Left forelimb (tissue), 1 donor: ENCODE results near the gene LANCL2.
"Not testable (repeated sequence)": the region's sequence is repeated elsewhere in the genome, so short reads cannot be mapped to it uniquely, and the experiment has no call there.

Experiments used
- DNase-seq: peaks from one replicate; pipeline ENCODE4 v3.0.0-alpha.2; 2018; ENCODE audit warnings: low spot score

The LANCL2 gene, protein sequence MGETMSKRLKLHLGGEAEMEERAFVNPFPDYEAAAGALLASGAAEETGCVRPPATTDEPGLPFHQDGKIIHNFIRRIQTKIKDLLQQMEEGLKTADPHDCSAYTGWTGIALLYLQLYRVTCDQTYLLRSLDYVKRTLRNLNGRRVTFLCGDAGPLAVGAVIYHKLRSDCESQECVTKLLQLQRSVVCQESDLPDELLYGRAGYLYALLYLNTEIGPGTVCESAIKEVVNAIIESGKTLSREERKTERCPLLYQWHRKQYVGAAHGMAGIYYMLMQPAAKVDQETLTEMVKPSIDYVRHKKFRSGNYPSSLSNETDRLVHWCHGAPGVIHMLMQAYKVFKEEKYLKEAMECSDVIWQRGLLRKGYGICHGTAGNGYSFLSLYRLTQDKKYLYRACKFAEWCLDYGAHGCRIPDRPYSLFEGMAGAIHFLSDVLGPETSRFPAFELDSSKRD

DNA sequence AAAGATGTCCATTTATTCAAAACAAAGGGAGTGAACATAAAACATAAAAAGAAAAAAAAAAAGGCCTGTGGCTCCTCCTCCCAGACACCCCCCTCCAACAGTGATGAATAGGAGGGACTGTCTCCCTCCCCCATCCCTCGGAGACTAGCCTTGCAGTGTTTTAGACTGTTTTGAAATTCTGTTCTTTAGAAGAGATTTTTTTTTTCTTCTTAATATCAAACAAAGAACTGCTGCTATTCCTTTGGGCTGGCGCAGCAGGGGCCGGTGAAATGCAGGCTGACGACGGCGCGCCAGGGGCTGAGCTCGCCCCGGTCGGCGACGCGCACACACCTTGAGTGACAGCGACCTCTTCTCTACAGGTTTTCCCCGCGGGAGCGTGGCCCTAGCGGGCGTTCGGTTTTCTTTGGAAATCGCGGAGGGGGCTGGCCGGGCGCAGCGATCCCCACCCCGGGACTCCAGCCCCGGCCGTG lies at the start of gene LANCL2:
Gene LANCL2, plus strand, starts transcription at position 133 of the 470 bp plus-strand sequence. CDS start 689 bp downstream, outside the sequence.
- no peak for DNase-seq

DNA sequence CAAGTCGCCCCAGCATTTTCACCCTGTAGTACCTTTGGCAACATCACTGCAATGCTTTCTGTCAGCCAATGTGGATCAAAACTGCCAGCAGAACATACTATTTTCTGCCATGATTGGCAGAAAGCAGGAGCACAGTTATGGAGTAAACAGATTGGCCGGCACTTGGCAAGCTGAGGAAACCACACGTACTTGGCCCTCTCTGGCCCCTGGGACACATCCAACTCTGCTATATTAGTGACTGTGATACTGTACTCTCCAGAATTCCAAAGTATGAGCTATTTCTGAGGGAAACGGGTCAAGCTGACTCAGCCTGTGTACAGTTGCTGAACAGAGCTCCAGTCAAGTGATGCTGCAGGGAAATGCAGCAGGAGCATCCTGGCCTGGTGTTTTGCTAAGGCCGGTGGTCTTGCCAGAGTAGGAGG lies 39.8 kb upstream of the LANCL2 start:
- DNase-seq = no peak

DNA sequence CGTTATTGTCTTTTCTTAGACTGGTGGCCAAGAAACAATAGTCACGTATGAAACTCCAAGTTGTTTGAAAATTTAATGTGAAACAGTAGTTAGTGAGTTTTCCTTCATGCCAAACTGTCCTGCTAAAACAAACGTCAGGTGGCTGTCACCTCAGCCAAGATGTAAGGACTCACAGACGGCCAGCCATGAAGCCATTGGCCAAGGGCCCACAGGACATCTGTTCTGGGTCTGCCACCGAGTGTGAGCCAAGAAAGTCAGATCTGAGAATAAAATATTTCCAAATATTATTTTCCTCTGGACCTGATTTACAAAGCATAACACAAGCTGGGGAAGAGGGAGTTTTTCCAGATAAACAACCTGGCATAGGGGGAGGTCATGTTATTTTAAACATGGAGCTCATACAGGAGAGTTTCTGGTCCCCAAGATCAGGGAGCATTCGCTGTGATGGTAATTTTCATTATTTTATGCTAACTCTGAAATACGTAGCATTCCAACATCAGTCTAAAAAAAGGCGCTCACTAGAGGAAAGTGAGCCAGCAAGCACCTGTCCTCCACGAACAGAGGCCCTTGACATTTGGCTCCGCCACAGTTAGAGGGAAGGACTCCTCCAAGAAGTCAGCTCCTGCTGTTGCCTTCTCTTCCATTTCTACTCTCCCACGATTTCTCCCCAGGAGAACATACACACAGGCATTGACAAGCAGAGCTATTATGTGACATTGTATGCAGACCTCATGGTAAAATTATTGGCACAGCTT lies 38.9 kb upstream of the LANCL2 start:
- DNase-seq = no peak

DNA sequence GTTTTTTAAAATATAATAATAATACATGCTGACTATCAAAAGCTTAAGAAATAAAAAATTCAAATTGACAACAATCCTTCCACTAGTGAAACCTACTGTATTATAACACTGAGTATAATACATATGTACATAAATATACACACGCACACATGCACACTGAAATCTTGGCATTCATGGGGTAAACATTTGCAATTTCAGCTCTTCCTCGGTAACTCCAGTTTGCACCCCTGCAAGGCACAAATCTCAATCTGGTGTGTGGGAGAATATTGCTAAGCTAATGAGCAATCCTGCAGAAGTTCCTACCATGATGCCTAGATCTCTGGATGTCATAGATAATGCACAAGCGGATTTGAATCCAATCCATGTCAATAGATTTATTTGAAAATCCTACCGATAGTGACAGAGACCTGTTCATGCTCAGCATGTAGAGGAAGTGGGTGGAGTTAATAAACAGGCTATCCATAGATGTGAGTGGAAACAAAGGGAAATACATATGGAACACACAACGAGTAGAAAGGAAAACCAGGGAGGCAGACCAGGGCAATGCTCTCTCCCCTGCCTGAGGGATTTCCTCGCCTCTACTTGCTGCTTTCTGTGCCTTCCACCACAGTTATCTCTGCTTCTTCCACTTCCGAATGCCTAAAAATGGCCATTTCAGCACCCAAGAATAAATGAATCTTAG lies 38.1 kb upstream of the LANCL2 start:
- no peak for DNase-seq

DNA sequence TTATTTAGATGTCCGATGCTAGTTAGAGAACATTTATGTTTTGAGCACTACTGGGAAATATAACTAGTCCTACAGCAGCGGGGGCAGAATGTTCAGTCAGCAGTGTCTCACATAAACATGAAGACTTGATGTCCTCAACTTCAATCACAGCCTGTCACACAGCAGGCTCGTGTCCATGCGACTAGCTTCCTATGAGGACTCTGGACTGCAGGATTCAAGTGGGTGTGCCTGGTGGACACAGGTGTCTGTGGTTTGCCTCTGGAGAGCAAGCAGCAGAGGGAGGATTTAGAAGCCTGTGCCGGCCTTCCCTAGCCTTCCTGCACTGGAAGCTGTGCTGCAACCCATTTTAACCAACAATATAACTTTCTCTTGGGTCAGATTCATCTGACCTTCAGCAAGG lies 30.0 kb upstream of the LANCL2 start:
- DNase-seq = no peak

DNA sequence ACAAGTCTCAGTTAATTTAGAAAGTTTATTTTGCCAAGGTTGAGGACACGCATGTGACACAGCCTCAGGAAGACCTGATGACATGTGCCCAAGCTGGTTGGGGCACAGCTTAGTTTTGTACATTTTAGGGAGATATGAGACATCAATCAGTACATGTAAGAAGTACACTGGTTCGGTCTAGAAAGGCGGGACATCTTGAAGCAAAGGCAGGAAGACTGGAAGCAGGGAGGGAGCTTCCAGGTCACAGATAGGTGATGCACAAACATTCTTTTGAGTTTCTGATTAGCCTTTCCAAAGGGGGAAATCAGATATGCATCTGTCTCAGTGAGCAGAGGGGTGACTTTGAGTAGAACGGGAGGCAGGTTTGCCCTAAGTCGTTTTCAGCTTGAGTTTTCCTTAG lies 29.4 kb upstream of the LANCL2 start:
- no peak for DNase-seq

DNA sequence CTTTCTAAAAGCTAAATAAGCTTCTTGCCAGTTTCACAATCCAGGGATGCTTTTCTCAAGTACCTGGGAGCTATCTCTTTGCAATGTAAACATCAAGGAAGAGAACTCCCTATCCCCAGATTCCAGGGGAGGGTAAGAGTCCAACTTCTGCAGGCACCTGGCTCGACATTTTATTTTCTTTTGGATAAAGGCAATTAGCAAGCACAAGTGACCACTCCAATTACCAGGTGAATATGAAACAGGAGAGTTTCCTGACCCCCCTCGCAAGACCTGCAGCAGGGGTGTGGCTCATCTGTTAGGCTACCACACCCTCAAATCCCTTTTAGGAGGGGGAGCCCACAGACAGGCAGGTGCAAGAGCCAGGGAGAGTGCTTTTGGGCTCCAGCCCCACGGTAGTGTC lies 28.6 kb upstream of the LANCL2 start:
- no peak for DNase-seq

DNA sequence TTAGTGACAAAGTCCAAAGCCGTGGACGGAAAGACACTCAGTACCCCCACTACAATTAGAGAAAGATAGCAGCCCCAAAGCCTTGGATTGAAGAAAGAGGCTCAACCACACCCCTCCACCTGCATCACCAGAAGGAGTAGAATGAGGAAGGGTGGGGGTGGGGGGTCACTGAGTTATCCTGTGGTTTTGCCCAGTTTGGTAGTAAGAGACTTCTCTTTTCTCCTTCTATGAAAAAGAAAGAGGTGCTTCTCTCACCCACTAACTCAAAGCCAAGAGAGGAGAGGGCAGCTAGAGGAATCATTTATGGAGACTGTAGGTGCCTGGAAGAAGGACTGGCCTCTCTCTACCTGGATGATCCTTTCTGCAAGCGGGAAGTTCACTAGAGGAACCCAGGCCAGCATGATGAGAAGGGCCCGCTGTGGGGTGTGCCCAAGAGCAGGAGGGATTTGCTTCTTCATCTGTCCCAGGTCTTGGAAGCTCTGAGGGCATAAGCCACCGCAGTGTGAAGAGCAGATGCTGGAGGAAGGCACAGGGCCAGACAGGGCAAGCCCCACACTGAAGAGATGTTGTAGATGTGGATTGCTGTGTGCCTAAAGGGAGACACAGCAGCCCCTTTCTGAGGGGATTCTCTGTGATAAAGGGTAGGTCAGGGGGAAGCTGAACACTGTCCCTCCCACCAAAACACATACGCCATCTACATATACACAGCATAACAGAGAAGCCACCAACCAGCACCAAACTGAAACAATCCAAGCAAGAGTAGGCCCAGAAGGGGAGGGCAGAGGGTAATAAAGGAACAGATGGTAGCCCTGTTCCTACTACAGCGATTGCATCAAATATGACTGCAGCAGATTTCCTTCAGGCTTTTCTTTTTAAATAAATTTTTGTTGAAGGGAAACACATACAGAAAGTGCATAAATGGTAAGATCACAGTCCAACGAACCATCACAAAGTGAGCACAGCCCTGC lies 25.8 kb upstream of the LANCL2 start:
- DNase-seq = no peak

DNA sequence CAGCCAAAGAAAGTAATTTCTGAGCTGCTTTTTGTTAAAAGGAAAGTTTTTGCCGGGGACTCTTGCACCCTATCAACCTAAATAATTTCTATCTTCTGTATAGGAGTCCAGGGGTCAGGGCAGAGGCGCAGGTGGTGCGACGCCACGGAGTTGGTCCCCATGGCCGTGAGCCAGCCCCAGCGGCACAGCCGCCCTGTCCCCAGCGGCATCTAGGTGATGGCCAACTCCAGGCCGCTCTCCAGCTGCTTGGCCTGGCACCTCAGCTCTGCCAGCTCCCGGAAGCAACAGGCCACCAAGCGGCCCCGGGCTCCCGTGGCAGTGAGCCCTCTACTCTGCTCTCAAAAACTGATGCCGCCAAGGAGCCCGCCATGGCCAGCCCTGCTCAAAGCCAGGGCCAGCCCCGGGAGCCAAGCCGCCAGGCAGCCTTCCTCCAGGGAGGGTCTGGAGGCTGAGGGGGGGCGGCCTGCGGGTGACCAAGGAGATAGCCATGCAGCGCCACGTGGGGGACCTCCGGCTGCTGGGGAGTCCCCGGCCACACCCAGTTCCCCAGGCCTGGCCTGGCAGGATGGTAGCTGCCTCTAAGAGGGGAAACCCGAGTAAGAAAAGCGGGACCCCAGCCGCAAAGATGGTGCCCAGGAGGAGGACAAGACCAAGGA lies 22.8 kb upstream of the LANCL2 start:
- DNase-seq = no peak

DNA sequence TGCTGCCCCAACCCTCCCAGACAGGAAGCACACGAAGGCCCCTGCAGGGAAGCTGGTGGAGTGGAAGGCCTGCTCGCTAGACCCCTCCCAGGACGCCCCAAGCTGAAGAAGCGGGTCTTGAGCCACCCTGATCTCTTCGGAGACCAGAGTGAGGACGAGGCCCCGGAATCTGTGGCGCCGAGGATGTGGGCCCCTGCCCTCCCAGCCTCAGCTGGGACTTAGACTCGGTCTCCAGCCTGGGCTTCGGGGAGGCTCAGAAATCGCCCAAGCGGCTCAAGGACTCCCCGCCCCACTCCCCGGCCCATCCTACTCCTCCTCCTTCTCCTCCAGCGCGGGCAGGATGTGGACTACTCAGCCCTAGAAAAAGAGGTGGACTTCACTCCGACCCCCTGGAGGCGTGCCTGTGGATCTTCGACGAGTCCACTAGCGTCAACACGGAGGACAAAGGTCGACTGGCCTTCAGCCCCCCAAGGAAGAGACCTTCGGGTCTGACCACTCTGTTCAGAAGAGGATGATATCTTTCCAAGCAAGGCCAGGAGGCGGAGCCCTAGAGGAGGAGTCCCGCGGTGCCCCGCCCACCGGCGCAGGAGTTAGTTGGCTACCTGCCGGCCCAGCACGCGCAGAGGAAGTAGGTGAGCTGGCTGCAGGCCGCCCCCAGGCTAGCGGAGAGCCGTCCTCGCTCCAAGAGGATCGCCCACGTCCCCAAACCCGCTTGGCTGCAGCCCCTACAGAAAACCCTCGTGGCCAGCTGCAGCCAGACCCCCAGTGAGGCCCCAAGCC lies 21.9 kb upstream of the LANCL2 start:
- no peak for DNase-seq

DNA sequence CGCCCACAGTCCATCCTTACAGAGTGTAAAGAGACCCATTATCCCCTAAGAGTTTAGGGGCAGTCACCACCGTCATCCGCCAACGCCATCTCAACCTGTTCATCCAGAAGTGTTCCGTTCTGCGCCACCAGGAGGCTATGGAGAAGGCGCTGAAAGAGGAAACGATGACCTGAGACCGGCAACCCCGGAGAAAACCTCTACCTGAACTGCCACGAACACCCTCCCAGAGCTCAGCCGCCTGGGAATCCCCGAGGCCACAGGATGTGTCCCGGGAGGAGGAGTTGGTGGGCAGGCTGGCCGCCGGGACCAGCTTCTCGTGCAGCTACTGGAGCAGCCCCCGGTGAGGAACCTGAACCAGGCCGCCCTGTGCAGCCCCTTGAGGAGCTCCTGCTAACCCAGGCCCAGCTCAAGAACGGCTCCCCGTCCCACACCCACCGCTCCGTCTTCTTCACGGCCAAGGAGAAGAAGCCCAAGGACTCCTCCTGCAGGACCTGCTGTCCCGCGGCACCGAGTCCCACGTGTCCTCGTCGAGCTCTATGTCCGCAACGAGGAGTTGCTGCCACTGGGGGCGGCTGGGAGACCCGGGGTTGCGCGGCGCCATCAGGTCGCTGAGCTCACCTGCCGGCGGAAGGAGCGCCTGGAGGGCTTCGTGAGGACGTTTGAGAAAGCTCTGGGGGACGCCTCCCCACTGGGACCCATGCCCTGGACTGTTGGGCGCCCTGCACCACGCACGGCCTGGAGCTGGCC lies 21.1 kb upstream of the LANCL2 start:
- DNase-seq = no peak

DNA sequence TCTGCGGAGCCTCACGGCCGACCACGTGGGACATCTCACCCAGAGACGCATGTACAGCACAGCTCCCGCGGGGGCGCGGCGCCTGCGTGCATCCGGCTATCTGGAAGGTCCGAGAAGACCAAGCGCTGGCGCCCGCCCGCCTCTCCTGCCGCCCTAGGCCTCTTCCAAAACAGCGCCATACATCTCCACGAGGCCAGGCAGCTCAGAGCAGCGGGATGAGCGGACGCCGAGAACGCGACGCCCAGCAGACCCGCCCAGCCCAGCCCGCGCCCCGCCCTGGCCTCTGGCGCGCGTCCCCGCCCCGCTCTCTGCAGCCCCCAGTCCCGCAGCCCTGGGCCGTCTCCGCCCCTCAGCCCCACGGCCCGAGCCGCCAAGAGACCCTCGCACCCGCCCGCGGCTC lies 20.3 kb upstream of the LANCL2 start:
- DNase-seq = no peak

DNA sequence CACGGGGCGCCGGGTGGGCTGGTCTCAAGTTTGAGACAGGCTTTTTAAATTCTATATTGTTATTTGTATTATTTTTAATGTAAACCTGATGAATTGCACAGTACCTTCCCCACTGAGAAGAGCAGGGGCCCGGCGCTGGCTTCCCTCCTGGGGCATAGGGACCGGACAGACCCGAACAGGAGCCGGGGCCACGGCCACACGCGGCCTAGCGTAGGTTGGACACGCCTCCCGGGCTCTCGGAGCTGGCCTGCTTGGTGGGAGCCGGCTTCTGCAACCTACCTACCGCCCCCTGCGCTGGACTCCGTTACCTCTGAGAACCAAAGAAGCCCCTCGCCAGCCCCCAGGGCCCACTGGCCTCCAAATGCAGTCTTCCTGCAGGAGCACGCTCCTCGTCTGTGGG lies 19.8 kb upstream of the LANCL2 start:
- DNase-seq = no peak

DNA sequence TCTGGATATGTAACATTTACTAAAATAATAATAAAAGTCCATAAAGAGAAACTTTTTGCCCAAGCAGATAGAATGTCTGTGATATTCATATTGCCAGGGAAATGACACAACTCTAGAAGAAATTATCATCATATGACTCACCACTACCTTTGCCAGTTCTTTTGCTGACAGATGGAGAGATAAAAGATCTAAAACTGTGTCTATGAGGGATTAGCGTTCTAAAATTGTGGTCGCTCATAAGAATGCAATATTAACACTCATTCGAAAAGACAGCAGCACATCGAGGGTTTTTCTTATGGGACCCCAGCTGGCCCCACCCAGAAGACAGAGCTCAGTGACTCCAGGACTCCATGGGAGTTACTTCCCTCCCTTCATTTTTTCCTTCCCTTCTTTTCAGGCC lies 16.6 kb upstream of the LANCL2 start:
- DNase-seq = no peak

DNA sequence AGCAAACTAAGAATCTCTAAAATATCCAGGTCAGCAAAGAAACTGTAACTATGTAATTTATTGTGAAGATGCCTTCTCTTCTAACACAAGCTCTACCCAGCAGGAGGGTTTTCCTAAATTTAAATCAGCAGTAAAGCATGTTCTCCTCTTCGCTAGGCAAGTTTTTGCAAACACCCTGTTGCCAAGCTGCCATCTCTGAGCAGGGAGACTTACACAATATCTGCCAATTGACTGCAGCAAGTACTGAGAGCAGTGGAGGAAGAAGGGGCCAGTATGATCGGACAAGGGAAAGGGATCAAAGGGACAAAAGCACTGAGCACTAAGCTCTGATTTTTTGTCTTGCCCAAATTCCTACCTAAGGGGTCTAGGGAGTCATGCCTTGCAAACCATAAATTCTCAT lies 16.0 kb upstream of the LANCL2 start:
- DNase-seq = no peak

DNA sequence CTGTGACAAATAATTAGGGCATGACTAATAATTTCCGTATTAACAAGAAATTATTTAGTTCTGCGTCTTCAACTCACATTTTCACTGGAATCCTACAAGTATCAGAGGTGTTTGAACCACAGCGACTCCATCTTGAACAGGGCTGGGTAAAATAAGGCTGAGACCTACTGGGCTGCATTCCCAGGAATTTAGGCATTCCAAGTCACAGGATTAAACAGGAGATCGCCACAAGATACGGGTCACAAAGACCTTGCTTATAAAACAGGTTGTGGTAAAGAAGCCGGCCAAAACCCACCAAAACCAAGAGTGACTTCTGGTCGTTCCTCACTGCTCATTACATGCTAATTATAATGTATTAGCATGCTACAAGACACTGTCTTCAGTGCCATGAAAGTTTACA lies 14.9 kb upstream of the LANCL2 start:
- no peak for DNase-seq

DNA sequence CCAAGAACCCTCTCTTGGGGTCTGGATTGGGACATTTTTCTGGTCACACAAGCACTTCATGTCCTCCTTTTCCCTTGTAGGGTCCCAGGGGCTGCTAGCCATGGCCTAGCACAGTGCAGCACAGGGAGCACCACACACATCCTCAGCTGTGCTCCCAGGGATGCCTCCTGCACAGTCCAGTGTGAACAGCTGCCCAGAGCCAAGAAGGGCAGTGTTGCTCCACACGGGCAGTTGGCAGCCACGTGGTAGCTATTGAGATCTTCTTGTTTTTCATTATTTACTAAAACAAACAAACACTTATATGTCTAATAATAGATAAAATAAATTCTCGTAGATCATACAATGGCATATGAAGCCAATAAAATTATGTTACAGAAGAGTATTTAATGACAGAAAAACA lies 13.9 kb upstream of the LANCL2 start:
- no peak for DNase-seq

DNA sequence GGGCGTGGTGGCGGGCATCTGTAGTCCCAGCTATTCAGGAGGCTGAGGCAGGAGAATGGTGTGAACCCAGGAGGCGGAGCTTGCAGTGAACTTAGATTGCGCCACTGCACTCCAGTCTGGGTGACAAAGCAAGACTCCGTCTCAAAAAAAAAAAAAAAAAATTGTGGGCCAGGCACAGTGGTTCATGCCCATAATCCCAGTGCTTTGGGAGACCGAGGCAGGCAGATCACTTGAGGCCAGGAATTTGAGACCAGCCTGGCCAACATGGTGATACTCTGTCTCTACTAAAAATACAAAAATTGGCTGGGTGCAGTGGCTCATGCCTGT lies 12.2 kb upstream of the LANCL2 start:
- DNase-seq = not testable (repeated sequence)

DNA sequence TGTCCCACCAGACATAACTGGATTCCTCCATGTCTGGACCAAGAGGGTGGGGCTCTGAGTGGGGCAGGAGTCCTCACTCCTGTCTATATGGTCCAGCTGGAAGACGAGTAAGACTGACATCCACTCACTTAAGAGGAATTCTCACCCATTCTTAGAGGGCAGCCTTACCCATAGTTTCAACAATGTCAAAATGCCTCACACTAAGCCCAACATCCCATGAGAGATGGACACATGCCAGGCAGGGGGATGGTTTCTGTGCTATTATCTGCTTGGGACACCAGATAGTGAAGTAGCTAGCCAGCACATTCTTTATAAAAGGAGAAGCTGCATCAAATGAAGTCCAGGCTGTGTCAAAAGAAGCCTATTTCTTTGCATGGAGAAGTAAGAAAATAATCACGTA lies 4.7 kb upstream of the LANCL2 start:
- no peak for DNase-seq

DNA sequence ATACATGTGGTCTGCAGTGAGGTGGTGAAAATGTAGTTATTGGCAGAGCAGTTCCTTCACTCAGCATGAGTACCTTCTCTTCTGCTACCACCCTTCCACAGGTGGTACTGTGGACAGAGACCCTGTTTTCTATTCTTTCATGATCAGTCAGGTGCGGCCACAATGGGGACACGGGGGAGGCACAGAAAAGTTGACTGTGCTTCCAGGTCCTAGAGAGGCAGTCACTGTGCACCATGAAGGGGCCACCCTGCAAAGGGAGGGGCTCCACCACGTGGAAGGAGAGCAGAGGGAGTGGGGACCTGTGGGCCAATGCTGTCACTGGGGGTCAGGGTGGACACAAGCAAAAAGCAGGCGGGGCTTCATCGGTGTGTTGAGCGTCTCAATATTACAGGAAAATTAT lies 3.6 kb upstream of the LANCL2 start:
- DNase-seq = no peak
